ENCODE data around the gene TCEA2.

Gene TCEA2

GRCh38 chr20:64077541-64077875 lies 14.5 kb downstream of the TCEA2 start:
- TF ChIP-seq USF1 (IDR thresholded peaks at IDR 0.05): no peak
- TF ChIP-seq YY1 (IDR thresholded peaks at IDR 0.05; ENCODE audit: low read depth): no peak
- no peak for TF ChIP-seq CREB1 (IDR thresholded peaks at IDR 0.05; ENCODE audit: low read depth)
- TF ChIP-seq FOXM1 (IDR thresholded peaks at IDR 0.05; ENCODE audit: borderline replicate concordance, low read depth): no peak
- no peak for TF ChIP-seq TEAD4 (IDR thresholded peaks at IDR 0.05)
- TF ChIP-seq EGR1 (IDR thresholded peaks at IDR 0.05): no peak
- no peak for TF ChIP-seq RAD21 (IDR thresholded peaks at IDR 0.05; ENCODE audit: low read depth)
- TF ChIP-seq MAX (IDR thresholded peaks at IDR 0.05): no peak
- TF ChIP-seq NFIC (IDR thresholded peaks at IDR 0.05): no peak
- TF ChIP-seq ZBTB7A (IDR thresholded peaks at IDR 0.05; ENCODE audit: low read depth): no peak
- no peak for TF ChIP-seq CEBPB (IDR thresholded peaks at IDR 0.05)
- no peak for TF ChIP-seq TAF1 (IDR thresholded peaks at IDR 0.05; ENCODE audit: low read depth)
- no peak for TF ChIP-seq EP300 (IDR thresholded peaks at IDR 0.05; ENCODE audit: borderline replicate concordance)
- TF ChIP-seq TCF12 (IDR thresholded peaks at IDR 0.05; ENCODE audit: low read depth): no peak
- no peak for TF ChIP-seq REST (IDR thresholded peaks at IDR 0.05; ENCODE audit: low read depth)

- TF ChIP-seq USF1 (IDR thresholded peaks at IDR 0.05) (no peak), CEBPB (IDR thresholded peaks at IDR 0.05) (no peak), FOXM1 (IDR thresholded peaks at IDR 0.05; ENCODE audit: borderline replicate concordance, low read depth) (no peak), EP300 (IDR thresholded peaks at IDR 0.05; ENCODE audit: borderline replicate concordance) (no peak), MAX (IDR thresholded peaks at IDR 0.05) (no peak), ZBTB7A (IDR thresholded peaks at IDR 0.05; ENCODE audit: low read depth) (no peak), NFIC (IDR thresholded peaks at IDR 0.05) (no peak), TEAD4 (IDR thresholded peaks at IDR 0.05) (no peak), REST (IDR thresholded peaks at IDR 0.05; ENCODE audit: low read depth) (no peak), RAD21 (IDR thresholded peaks at IDR 0.05; ENCODE audit: low read depth) (no peak), CREB1 (IDR thresholded peaks at IDR 0.05; ENCODE audit: low read depth) (no peak)
Measured at GRCh38 chr20:64077876-64078551, 15.0 kb downstream of the TCEA2 start.

GRCh38 chr20:64078934-64079272 lies 15.9 kb downstream of the TCEA2 start:
- no peak for TF ChIP-seq REST (IDR thresholded peaks at IDR 0.05; ENCODE audit: low read depth)
- TF ChIP-seq TEAD4 (IDR thresholded peaks at IDR 0.05): no peak
- TF ChIP-seq NFIC (IDR thresholded peaks at IDR 0.05): no peak
- no peak for TF ChIP-seq CREB1 (IDR thresholded peaks at IDR 0.05; ENCODE audit: low read depth)
- TF ChIP-seq EP300 (IDR thresholded peaks at IDR 0.05; ENCODE audit: borderline replicate concordance): no peak
- TF ChIP-seq RAD21 (IDR thresholded peaks at IDR 0.05; ENCODE audit: low read depth): no peak
- no peak for TF ChIP-seq USF1 (IDR thresholded peaks at IDR 0.05)
- no peak for TF ChIP-seq FOXM1 (IDR thresholded peaks at IDR 0.05; ENCODE audit: borderline replicate concordance, low read depth)
- TF ChIP-seq ZBTB7A (IDR thresholded peaks at IDR 0.05; ENCODE audit: low read depth): no peak; the same call in 1 of the 2 replicates
- TF ChIP-seq MAX (IDR thresholded peaks at IDR 0.05): no peak
- TF ChIP-seq TAF1 (IDR thresholded peaks at IDR 0.05; ENCODE audit: low read depth): no peak
- TF ChIP-seq TCF12 (IDR thresholded peaks at IDR 0.05; ENCODE audit: low read depth): no peak
- no peak for TF ChIP-seq EGR1 (IDR thresholded peaks at IDR 0.05)
- no peak for TF ChIP-seq YY1 (IDR thresholded peaks at IDR 0.05; ENCODE audit: low read depth)
- no peak for TF ChIP-seq CEBPB (IDR thresholded peaks at IDR 0.05)

All from Ishikawa (cell line).